ENCODE measurements around the gene KIAA1958.

KIAA1958 gene

GRCh38 chr9:112605963-112606699 is 119.5 kb downstream of the KIAA1958 start:
- DNase-seq: no peak

- no peak for DNase-seq
These were observed 122.2 kb downstream of the KIAA1958 start for GRCh38 chr9:112608851-112609250.

GRCh38 chr9:112615584-112616266 is 129.1 kb downstream of the KIAA1958 start:
- DNase-seq: no peak

- DNase-seq: no peak
These were observed 130.7 kb downstream of the KIAA1958 start for GRCh38 chr9:112617371-112617770.

GRCh38 chr9:112618385-112619009 is 131.9 kb downstream of the KIAA1958 start:
- DNase-seq: no peak

GRCh38 chr9:112620388-112620787 is 133.8 kb downstream of the KIAA1958 start:
- no peak for DNase-seq

- DNase-seq: no peak
These were observed 134.5 kb downstream of the KIAA1958 start for GRCh38 chr9:112621018-112621655.

GRCh38 chr9:112623198-112623597 is 136.6 kb downstream of the KIAA1958 start:
- DNase-seq: no peak

- DNase-seq: no peak
These were observed 138.4 kb downstream of the KIAA1958 start for GRCh38 chr9:112624711-112625707.

GRCh38 chr9:112629671-112630485 is 143.3 kb downstream of the KIAA1958 start:
- no peak for DNase-seq

GRCh38 chr9:112631313-112632070 is 144.9 kb downstream of the KIAA1958 start:
- DNase-seq: no peak

- no peak for DNase-seq
These were observed 153.7 kb downstream of the KIAA1958 start for GRCh38 chr9:112640311-112640710.

GRCh38 chr9:112642126-112642525 is 155.5 kb downstream of the KIAA1958 start:
- no peak for DNase-seq

- no peak for DNase-seq
These were observed 161.0 kb downstream of the KIAA1958 start for GRCh38 chr9:112647596-112647995.

- DNase-seq: no peak
These were observed 162.0 kb downstream of the KIAA1958 start for GRCh38 chr9:112648624-112649023.

GRCh38 chr9:112654282-112654681 is 167.7 kb downstream of the KIAA1958 start:
- no peak for DNase-seq

GRCh38 chr9:112655668-112656067 is 169.0 kb downstream of the KIAA1958 start:
- no peak for DNase-seq

GRCh38 chr9:112659906-112660305 is 173.3 kb downstream of the KIAA1958 start:
- DNase-seq: no peak

- DNase-seq: no peak
These were observed 177.1 kb downstream of the KIAA1958 start for GRCh38 chr9:112663681-112664080.

GRCh38 chr9:112664531-112664930 is 177.9 kb downstream of the KIAA1958 start:
- no peak for DNase-seq

- no peak for DNase-seq
These were observed 178.7 kb downstream of the KIAA1958 start for GRCh38 chr9:112665347-112665746.
